IPS DF 19.7 (cell line): ENCODE results near the gene PDGFRA.
"Not testable (repeated sequence)": the region's sequence is repeated elsewhere in the genome, so short reads cannot be mapped to it uniquely, and the experiment has no call there.

Experiments used
- DNase-seq: peaks from one replicate; pipeline ENCODE4 v3.0.0-alpha.2; 2013; ENCODE audit warnings: low read depth, low spot score

The PDGFRA gene

GRCh38 chr4:54227256-54228055, 1.6 kb upstream of the PDGFRA start:
- no peak for DNase-seq

DNA sequence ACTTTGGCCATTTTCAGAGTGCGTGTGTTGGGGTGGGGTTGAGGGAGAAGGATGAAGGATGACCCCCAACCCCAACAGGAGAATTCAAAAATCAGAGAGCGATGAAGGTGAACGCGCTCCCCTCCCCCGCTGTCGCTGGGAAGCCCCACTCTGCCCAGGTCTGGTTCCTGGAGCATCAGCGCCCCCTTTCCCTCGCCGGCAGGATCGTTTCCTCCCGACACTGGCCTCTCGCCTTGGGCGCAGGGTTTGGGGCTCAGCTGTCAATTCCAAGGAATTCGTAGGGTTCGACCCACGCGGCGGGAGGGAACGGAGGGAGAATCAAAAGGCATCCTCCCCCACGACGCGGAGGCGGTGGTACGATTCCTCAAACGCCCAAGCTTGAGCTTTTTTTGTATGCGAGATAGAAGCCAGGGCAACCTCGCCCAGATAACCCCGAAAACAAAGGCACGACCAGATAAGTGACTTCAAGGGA, 1.0 kb upstream of the PDGFRA start:
- DNase-seq: no peak

DNA sequence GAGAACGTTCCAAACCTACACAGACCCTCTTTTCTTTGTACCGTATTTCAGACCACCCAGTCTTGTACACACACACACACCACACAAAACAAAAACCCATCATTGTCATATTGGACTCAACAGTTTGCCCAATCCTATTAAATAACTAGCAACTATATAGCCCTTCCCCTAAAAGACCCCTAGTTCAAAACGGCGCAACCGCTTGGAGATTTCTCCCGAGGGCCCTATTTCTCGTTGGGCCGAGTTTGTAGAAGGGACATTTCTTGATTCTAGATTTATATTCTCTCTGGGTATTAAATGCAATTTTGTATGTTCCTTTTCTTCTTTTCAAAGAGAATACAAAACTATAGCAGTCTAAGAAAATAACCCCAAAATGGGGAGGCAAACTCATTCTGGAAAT, 547 bp upstream of the PDGFRA start:
- no peak for DNase-seq

DNA sequence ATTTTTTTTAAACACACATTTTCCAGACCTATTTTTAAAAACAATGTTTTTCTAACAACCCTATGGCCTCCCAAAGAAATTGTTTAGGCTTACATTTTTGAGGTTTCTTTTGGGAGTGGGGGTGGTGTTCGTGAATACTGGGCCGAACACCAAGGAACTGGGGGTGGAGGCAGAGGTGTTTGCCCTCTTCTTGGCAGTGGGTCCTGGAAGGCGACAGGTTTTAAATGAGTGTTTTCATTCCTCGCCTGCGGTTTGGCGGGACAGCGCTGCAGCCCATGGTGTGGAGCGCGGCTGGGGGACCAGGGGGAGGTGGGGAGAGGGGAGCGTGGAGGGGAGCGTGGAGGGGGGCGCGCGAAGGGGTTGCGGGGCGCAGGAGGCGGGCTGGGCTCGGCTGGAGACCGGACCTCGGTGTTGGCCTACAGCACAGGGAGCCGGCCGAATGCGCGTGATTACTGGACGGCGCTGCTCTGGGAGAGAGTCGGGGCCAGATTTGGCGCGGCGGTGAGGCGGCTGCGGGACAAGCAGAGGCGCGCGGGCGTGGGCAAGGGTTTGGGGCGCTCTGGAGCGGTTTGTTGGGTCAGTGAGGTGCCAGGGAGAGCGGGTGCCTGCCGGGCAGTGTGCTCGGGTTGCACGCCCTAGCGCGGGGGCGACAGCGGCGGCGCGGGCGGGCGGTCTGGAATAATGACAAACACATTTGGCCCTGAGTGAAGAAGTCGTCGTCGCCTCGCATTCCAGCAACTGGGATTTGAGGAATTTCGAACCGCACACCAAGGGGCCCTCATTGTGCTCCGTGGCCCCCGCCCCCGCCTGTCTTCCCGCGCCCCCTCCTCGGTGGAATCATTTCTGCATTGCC, 764 bp downstream of the PDGFRA start:
- DNase-seq: no peak

DNA sequence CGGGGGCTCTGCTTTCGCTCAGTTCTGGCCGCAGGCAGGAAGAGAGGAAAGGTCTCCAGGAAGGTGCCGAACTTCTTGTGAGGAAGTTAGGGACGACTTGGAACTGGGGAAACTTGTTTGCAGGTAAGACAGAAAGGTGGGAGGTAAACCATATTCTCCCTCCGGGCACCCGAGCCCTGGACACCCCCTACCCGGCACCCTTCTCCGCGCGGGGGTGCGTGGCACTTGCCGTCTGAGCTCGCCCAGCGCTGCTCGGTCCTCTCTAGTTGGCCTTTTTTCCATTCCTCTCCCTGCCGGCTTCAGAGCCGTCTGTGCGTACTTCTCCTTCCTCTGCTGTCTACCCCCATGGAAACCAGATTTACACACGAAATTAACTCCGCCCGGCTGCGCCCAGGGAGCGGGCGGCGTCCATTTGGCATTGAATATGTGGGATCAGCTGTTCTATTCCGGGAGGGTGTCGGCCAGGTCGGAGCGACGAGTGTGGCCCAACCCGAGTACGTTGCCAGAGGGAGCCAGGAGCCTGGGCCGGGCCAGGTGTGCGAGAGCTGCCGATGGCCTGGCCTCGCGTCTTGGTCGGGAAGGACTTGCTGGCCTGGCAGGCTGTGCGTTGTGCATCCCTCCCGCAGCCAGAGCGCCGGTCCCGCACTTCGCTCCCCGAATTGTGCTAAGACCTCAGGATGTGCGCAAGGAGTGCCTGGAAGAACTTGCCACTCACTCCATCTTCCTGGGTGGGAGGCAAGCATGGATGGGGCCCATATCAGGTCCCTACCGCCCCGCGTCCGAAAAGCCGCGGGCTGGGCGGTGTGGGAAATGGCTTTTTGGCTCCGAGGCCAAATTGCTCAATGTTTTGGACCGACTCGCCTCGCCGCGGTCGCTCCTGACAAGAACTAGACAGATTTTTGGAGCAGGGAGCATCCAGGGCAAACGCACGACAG, 1.7 kb downstream of the PDGFRA start:
- no peak for DNase-seq

DNA sequence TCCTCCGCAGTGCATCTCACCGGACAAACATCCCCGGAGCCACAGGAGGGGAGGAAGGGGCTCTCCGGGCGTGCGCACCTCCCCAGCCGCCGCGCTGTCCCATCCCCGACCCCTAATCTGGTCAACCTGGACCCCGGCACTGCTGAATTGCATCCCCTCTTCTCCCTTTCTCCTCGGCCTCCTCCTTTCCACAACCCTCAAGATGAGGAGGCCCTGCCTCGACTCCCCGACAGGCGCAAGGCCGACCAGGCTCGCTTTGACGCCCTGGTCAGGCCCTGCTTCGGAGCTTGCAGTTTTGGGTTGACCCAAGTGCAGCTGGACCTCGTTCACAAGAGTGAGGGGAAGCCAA, 2.3 kb downstream of the PDGFRA start:
- no peak for DNase-seq

- no peak for DNase-seq
These were observed 2.9 kb downstream of the PDGFRA start for GRCh38 chr4:54231768-54232688.

DNA sequence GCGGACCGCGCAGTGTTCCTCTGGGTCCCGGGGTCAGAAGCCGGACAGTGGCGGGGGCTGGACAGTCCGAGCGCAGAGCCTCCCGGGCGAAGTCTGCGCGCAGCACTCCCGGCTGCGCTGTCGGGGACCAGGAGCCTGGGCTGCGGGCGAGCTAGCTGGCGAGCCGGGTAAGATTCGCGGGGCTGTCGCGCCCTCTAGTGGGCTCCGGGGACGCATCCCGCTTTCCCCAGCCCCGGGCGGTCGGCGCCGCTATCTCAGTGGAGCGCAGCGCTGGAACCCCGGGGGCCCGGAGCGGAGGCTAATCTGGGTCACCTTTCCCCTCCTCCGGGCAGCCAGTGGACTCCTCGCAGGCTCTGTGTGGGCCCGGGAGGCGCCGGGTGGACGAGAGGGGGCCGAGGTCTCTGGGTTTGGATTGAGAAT, 4.2 kb downstream of the PDGFRA start:
- DNase-seq: no peak

GRCh38 chr4:54233697-54234496, 4.8 kb downstream of the PDGFRA start:
- DNase-seq: no peak

DNA sequence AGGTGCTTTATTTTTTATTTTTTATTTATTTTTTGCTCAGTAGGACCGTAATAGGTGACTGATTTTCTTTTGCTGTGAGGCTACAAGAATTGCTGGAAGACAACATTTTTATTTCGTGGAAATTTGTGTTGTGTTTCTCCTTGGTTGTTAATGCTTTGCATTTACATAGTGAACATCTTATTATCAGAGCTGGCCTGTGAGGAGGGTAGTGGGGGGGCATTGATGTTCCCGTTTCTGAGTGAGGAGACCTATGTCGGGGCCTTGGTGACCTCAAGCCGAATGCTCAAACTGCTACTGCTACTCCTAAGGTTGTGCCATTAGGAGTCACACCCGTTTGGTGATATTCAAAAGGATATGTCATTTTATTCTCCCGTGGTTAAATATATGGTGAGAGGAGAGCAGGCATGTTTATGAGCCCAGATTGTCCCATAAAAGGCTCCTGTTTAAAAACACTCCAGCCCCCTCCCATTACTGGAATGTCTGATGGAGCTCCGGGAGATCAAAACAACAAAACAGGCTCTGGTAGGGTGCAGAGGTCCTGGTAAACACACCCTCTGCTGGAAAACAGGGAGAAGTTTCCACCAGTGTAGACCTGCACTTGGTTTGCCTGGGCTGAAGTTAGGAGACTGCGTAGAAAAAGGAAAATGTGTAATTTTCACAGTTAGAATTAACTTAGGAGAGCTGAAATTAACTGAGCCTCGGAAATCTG, 5.6 kb downstream of the PDGFRA start:
- DNase-seq: no peak

GRCh38 chr4:54236316-54236715, 7.2 kb downstream of the PDGFRA start:
- DNase-seq: not testable (repeated sequence)

DNA sequence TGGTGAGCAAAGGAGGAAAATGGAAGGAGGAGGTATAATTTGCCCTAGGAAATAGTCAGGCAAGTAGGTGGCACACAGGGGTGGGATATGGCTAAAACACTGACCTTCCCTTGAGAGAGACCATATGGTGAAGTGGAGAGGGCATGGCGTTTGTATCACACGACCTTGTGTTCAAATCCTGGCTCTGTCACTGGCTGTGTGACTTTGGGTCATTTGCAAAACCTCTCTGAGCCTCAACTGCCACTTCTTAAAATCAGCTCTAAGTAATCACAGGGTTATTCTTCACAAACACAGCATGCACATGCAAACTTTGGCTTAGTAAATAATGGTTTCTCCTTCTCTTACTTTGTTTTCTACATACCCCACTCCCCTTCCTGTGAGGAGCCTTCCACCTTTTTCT, 8.7 kb downstream of the PDGFRA start:
- no peak for DNase-seq

- DNase-seq: no peak
These were observed 9.3 kb downstream of the PDGFRA start for GRCh38 chr4:54238389-54238788.

DNA sequence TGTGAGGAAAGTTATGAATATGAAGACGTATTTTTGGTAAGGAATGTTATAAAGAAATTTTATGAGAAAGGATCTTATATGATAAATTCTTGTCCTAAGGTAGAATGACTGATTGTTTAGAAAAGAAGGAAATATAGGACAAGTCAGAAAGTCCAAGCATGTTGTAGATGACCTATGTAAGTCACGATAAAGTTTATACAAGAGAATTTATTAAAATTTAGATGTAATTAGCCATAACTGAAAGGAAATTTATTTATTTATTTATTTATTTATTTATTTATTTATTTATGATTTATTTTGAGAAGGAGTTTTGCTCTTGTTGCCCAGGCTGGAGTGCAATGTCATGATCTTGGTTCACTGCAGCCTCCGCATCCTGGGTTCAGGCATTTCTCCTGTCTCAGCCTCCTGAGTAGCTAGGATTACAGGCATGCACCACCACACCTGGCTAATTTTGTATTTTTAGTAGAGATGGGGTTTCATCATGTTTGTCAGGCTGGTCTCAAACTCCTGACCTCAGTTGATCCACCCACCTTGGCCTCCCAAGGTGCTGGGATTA, 12.3 kb downstream of the PDGFRA start:
- DNase-seq: not testable (repeated sequence)

GRCh38 chr4:54243541-54243940, 14.4 kb downstream of the PDGFRA start:
- DNase-seq: not testable (repeated sequence)

- not testable (repeated sequence) for DNase-seq
These were observed 23.2 kb downstream of the PDGFRA start for GRCh38 chr4:54252312-54252711.

GRCh38 chr4:54254116-54254914, 25.2 kb downstream of the PDGFRA start:
- no peak for DNase-seq

GRCh38 chr4:54254915-54255246, 25.8 kb downstream of the PDGFRA start:
- no peak for DNase-seq
